ENCODE results near the gene ZNF425.
"Not testable (repeated sequence)": the region's sequence is repeated elsewhere in the genome, so short reads cannot be mapped to it uniquely, and the experiment has no call there.

ZNF425 gene

GRCh38 chr7:149125863-149126661 is at the start of gene ZNF425:
TSS of gene ZNF425 (minus strand) at chr7:149126324. CDS start at chr7:149126213, 111 bp downstream.
- peak; percentile 95 to 97 (median 96) for DNase-seq

DNA sequence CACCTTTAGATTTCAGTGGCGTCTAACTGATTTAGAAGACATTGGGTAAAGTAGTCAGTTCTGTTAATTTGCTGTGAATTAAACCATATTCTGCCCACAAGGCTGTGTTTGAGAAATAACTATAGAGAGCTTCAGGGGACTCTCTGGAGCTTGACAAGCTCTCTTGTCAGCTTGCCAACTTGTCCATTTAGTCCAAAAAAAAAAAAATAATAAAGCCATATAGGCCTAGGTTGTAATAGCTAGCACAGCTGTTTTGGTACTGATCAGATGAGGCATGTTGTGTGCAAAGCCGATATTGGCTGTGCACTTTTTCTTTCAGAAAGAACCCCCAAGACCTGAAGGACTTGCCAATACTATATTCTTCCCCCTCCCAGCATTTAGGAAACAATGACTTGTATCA is 49.0 kb upstream of the ZNF425 start:
- DNase-seq = no peak

DNA sequence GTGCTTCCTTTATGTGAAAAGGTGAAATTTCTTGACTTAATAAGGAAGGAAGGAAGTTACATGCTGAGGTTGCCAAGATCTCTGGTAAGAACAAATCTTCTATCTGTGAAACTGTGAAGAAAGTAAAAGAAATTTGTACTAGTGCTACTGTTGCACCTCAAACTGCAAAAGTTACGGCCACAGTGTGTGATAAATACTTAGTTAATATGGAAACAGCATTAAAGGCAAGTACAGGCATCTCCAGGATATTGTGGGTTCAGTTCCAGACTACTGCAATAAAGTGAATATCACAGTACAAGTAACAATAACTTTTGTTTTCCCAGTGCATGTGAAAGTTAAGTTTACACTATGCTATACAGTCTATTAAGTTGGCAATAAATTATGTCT is 46.4 kb upstream of the ZNF425 start:
- no peak for DNase-seq

- no peak for DNase-seq
Observed at GRCh38 chr7:149171892-149172533, 45.9 kb upstream of the ZNF425 start.

GRCh38 chr7:149166630-149167352 is 40.7 kb upstream of the ZNF425 start:
- no peak for DNase-seq

- no peak for DNase-seq
Observed at GRCh38 chr7:149166142-149166541, 40.0 kb upstream of the ZNF425 start.

GRCh38 chr7:149161241-149161848 is 35.2 kb upstream of the ZNF425 start:
- no peak for DNase-seq

- no peak for DNase-seq
Observed at GRCh38 chr7:149156898-149157297, 30.8 kb upstream of the ZNF425 start.

GRCh38 chr7:149154056-149154455 is 27.9 kb upstream of the ZNF425 start:
- DNase-seq = no peak

DNA sequence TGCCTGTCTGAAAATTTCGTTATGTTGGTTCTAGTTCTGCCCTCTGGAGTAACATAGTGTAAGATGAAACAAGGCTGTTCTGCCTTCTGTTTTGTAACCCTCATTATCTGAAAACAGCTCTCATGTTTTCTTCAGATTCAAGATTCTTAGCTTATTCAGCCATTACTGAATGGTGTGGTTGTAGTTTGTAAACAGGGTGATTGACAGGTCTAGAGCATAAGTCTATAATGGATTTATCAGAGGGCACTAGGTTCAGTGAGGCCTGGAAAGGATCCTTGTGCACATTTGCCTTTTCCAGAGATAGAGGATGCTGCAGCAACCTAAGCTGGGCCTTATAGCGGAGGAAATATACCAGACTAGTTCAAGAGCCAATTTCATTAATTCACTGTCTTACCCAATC is 27.2 kb upstream of the ZNF425 start:
- DNase-seq = no peak

GRCh38 chr7:149150981-149151380 is 24.9 kb upstream of the ZNF425 start:
- no peak for DNase-seq

DNA sequence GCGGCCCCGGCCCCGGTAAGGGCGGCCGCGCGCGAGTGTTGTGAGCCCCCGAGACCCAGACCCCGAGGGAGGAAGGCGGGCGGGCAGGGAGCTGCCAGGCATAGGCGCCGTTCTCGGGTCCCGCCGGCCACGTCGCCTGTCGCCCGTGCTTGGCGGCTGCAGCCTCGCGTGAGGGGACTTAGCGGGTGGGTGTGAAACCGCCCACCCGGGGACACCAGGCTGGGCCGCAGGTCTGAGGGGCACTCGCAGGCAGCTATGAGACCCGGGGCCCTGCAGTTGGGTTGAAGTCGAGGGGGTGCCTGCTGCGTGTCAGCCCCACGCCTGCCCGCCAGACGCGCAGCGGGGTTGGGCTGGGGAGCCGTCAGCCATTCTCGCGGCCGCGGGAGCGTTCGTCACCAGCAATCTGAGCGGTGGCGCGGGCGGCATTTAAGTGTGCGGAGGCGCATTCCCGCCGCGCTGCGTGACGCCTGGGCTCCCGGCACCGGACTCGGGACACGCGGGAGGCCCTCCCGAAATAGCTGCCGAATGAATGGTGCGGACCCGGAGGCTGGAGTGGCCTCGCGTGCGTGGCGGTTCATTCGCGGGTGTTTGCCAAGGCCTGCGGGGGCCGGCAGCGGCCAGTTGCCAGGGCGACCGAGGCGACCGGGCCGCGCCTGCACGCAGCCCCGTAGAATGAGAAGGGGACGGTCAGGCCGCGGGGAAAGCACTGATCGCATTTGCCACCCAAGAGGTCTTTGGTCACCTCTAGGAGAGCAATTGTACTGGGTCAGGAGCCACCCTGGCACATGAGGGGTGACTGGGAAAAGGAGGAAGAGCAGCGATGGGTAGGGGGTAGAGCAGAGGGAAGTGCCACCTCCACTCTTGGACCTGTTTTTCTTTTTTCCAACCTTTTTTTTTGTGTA is 21.9 kb upstream of the ZNF425 start:
- peak; percentile 43 to 89 (median 87) for DNase-seq

DNA sequence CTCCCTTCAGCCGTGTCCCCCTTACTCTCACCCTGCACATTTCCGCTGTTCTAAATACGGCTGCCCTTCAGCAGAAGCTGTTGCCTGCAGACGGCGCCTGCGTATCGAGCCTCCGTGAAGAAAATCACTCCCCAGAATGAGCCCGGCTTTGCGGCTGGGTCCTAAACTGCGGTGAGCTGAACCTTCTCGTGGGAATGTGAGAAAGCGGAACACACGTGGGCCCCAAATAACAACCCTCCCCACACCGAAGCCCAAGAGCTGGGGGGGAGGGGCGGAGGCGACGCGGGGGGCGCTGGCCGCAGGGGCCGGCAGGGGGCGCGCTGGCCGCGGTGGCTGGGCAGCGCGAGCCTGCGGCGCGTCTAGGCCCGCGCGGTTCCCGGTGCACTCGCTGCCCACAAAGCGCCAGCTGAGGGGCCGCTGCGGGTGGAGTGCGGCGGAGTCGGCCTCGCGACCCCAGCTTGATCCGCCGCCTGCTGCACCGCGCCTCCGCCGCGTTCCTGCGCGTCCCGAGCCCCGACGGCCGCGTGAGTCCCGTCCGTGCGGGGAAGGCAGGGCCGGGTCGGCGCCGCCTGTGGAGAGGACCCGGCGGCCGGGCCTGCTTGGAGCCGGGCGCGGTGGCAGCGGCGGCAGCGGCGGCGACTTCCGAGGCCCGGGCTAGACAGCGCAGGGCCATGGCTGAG is 21.1 kb upstream of the ZNF425 start, which contains the start of gene ZNF398:
Gene ZNF398 (plus strand): TSS at position 382 of the 680 bp plus-strand sequence. CDS start 290 bp downstream, at position 672.
- DNase-seq = peak; percentile 88 to 95 (median 95)

DNA sequence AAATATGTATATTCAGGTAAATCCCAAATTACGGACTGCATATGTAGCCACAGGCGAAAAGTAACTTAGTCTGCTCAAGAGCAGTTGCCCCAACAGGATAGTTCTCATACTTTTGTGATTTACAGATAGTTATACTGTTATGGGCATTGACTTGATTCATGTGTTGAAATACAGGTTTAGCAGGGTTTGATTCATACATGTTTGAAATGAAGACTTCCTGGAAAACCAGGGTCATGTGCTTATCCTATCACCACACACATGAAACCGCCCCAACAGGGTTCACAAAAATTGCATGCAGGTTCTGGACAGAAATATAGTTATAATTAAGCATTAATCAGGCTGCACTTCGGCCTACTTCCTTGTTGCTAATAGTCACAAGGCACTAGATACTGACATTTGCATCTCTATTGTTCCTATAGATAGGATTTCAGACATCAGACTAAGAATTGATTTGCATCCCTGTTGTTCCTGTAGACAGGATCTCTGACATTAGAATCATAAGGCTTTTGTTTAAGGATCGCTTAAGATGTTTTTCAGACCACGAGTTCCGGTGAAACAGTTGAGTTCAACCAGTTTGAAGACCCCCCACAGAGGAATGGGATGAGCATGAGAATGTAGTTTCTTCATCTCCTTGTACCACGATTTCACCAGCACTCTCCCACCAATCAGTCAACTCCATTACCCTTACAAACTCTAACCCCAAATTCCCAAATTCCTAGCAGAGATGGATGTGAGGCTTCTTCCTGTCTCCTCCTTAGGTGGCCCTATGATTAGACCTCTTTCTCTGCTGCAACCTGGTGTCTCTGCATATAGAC is 19.1 kb upstream of the ZNF425 start:
- DNase-seq = no peak

DNA sequence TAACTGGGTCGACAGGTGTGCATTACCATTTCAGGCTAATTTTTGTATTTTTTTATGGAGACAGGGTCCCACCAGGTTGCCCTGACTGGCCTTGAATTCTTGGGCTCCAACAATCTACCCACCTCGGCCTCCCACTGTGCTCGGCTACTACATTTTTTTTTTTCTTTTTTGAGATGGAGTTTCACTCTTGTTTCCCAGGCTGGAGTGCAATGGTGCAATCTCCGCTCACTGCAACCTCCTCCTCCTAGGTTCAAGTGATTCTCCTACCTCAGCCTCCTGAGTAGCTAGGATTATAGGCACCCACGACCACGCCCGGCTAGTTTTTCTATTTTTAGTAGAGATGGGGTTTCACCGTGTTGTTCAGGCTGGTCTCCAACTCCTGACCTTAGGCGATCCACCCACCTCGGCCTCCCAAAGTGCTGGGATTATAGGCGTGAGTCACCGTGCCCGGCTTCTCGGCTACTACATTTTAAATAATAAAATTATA is 18.4 kb upstream of the ZNF425 start:
- not testable (repeated sequence) for DNase-seq

GRCh38 chr7:149141893-149142292 is 15.8 kb upstream of the ZNF425 start:
- no peak for DNase-seq

DNA sequence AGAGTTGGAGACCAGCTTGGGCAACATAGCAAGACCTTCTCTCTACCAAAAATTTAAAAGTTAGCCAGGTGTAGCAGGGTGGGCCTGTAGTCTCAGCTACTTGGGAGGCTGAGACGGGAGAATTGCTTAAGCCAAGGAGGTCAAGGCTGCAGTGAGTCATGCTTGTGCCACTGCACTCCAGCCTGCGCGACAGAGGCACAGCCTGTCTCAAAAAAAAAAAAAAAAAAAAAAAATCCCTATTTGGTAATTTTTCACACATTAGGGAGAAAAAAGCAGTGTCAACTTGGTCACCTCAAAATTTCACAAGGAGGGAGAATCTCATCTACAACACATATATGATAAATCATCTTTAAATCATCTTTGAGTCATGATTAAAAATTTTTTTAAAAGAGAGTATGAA is 14.7 kb upstream of the ZNF425 start:
- DNase-seq = no peak

- DNase-seq = no peak
Observed at GRCh38 chr7:149136118-149136517, 10.0 kb upstream of the ZNF425 start.

GRCh38 chr7:149133028-149133710 is 7.0 kb upstream of the ZNF425 start:
- no peak for DNase-seq
